Lower leg skin (tissue), 3 donors: ENCODE measurements around the gene TSHZ2.

Experiments used
- CTCF ChIP-seq, 3 donors: fragments of 450-650 bp; IDR thresholded peaks; one replicate each; pipeline ENCODE4 v1.5.1; 2016; ENCODE audit warnings: antibody characterized with exemption in 3 of 3, mild to moderate bottlenecking in 3 of 3, moderate library complexity in 2 of 3
- POLR2A ChIP-seq, 2 donors: fragments of 450-650 bp; IDR thresholded peaks; one replicate each; pipeline ENCODE4 v1.6.1; 2016 to 2017; ENCODE audit warnings: antibody characterized with exemption in 2 of 2, mild to moderate bottlenecking in 1 of 2, moderate library complexity in 1 of 2

GRCh38 chr20:53342429-53342828 is 370.3 kb downstream of the TSHZ2 start:
- TF ChIP-seq CTCF (IDR thresholded peaks at IDR 0.05) (no peak), POLR2A (IDR thresholded peaks at IDR 0.05) (no peak)
